CD8-positive, alpha-beta memory T cell (primary cell): Measurements from ENCODE around the gene ANGPTL4. TPM values are rescaled to one million over a fixed set of nuclear protein-coding genes. Genes with fewer than 3 reads are reported as not detected.
"Not testable (repeated sequence)": the region's sequence is repeated elsewhere in the genome, so short reads cannot be mapped to it uniquely, and the experiment has no call there.

Experiments used
- CTCF ChIA-PET: fragments of 350-600 bp; sonication (Branson Sonifier 250); formaldehyde crosslinking; loops from one replicate; lab custom pipeline; 2021; ENCODE audit warnings: antibody characterized with exemption; lab: Charles Lee
- POLR2A ChIA-PET: fragments of 350-600 bp; sonication (Branson Sonifier 250); formaldehyde crosslinking; loops from one replicate; lab custom pipeline; 2021; ENCODE audit warnings: antibody characterized with exemption; lab: Charles Lee
- DNase-seq, 5 donors: peaks; one replicate each; pipeline versions ENCODE4 v3.0.0 to v3.0.0-alpha.2; 2020 to 2022; ENCODE audit warnings: mixed read lengths in 1 of 5
- H3K27ac ChIP-seq: one replicate; pipeline ENCODE4 v1.7.0; 2013; ENCODE audit warnings: low read depth, mild to moderate bottlenecking, low read length, moderate library complexity
- H3K27me3 ChIP-seq: 2 replicates; pipeline ENCODE4 v1.7.0; 2013; ENCODE audit warnings: low read length, mild to moderate bottlenecking; ENCODE audit not compliant: insufficient read depth, poor library complexity, severe bottlenecking
- H3K36me3 ChIP-seq: 2 replicates; pipeline ENCODE4 v1.7.0; 2013; ENCODE audit warnings: mild to moderate bottlenecking, low read length, moderate library complexity; ENCODE audit not compliant: insufficient read depth
- H3K4me1 ChIP-seq: 2 replicates; pipeline ENCODE4 v1.7.0; 2013; ENCODE audit warnings: mild to moderate bottlenecking, low read length, moderate library complexity; ENCODE audit not compliant: insufficient read depth
- H3K4me3 ChIP-seq: 2 replicates; pipeline ENCODE4 v1.7.0; 2013; ENCODE audit warnings: mild to moderate bottlenecking, low read length
- H3K9me3 ChIP-seq: 2 replicates; pipeline ENCODE4 v1.7.0; 2013; ENCODE audit warnings: mild to moderate bottlenecking, low read length
- H3K27ac Mint-ChIP-seq, 8 donors: one replicate each; pipeline ENCODE4 v1.8.0; 2020 to 2021; ENCODE audit warnings: mixed read lengths in 8 of 8, mild to moderate bottlenecking in 6 of 8, inconsistent platforms in 3 of 8, moderate library complexity in 3 of 8
- H3K27me3 Mint-ChIP-seq, 2 donors: one replicate each; pipeline ENCODE4 v1.8.0; 2020 to 2021; ENCODE audit warnings: mixed read lengths in 2 of 2, mild to moderate bottlenecking in 1 of 2, moderate library complexity in 1 of 2
- H3K36me3 Mint-ChIP-seq, 3 donors: one replicate each; pipeline ENCODE4 v1.8.0; 2020 to 2021; ENCODE audit warnings: mixed read lengths in 3 of 3, inconsistent platforms in 1 of 3, mild to moderate bottlenecking in 1 of 3
- H3K4me1 Mint-ChIP-seq, 3 donors: one replicate each; pipeline ENCODE4 v1.8.0; 2020 to 2021; ENCODE audit warnings: mixed read lengths in 3 of 3, inconsistent platforms in 1 of 3, mild to moderate bottlenecking in 1 of 3
- H3K4me3 Mint-ChIP-seq, 7 donors: one replicate each; pipeline ENCODE4 v1.8.0; 2020 to 2021; ENCODE audit warnings: mixed read lengths in 7 of 7, mild to moderate bottlenecking in 6 of 7, moderate library complexity in 4 of 7, inconsistent platforms in 2 of 7
- H3K9me3 Mint-ChIP-seq, 5 donors: one replicate each; pipeline ENCODE4 v1.8.0; 2020 to 2022; ENCODE audit warnings: mixed read lengths in 5 of 5, mild to moderate bottlenecking in 3 of 5, moderate library complexity in 2 of 5, inconsistent platforms in 1 of 5
- polyA plus RNA-seq: library from polyadenylated mRNA; unstranded; fragments of 300-500 nt; fragmentation: Illumina TruSeq; gene quantifications from one replicate; pipeline ENCODE4 v1.2.3, GENCODE V29; 2021
- total RNA-seq, 2 experiments: library from RNA; stranded (reverse); gene quantifications; one replicate each; pipeline ENCODE4 v1.2.3, GENCODE V29; 2021

The ANGPTL4 gene
- total and polyA plus RNA-seq, 3 experiments from 2014 or later = 0.28 TPM; not detected in 2

DNA sequence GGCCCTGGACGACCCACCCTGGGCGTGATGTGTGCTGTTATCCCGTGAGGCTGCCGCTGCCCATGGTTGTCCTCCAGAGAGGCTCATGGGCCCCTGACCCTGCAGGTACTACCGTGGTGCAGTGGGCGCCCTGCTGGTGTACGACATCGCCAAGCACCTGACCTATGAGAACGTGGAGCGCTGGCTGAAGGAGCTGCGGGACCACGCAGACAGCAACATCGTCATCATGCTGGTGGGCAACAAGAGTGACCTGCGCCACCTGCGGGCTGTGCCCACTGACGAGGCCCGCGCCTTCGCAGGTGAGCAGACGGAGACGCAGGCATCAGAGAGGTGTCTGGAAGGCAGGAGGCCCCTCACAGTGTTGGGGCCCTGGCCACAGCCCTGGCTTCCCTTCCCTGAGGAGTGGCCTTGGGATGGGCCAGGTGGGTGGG, 38.0 kb downstream of the ANGPTL4 start:
- no peak for DNase-seq
- POLR2A ChIA-PET = no interaction called here
- no peak overlapping the region for H3K4me3 ChIP-seq
- no peaks in the 10 kb centered on the region for H3K9me3 ChIP-seq
- Mint-ChIP-seq H3K4me1 (peaks cover 5 to 14% (median 5%) of the 10 kb centered on the region in 3 donors), H3K4me3 (no peak overlapping the region), H3K27me3 (no peaks in the 10 kb centered on the region), H3K36me3 (peaks cover 0 to 60% (median 2%) of the 10 kb centered on the region in 3 donors), H3K9me3 (no peaks in the 10 kb centered on the region), H3K27ac (peak overlapping the region in 1 of 8 donors; percentile 61)
- CTCF ChIA-PET = no interaction called here
- no peaks in the 10 kb centered on the region for H3K27me3 ChIP-seq
- H3K36me3 ChIP-seq = peaks cover 9% of the 10 kb centered on the region
- no peak overlapping the region for H3K27ac ChIP-seq
- H3K4me1 ChIP-seq = peaks cover 5% of the 10 kb centered on the region

DNA sequence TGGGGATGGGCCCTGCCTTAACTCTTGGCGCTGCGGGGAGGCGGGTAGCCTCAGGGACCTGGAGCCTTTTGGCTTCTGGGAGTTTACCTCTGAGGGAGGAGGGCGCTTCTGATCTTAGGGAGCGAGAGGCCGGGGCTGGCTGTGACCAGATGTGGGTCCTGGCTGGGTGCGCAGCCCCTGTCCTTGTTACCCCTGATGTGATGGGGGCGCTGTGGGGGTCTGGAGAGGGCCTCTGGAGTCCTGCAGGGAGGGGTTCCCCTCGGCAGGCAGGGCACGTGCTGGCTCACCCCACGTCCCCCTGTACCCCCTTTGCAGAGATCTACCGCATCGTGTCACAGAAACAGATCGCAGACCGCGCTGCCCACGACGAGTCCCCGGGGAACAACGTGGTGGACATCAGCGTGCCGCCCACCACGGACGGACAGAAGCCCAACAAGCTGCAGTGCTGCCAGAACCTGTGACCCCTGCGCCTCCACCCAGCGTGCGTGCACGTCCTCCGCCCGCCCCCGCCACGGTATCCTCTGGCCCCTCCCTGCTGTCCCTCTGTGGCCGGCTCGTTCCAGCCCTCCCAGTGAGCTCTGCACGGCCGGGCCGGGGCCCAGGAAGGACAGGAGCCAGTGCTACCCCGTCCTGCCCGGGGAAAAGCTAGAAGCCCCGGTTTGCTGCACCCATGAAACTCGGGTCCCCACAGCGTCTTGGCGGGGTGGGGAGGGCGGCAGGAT, 39.3 kb downstream of the ANGPTL4 start:
- H3K27me3 ChIP-seq = no peaks in the 10 kb centered on the region
- ChIA-PET CTCF (no interaction called here), POLR2A (no interaction called here)
- DNase-seq = no peak
- H3K4me3 ChIP-seq = no peak overlapping the region
- no peaks in the 10 kb centered on the region for H3K4me1 ChIP-seq
- Mint-ChIP-seq H3K27ac (no peak overlapping the region), H3K4me3 (no peak overlapping the region), H3K4me1 (peaks cover 0 to 4% (median 0%) of the 10 kb centered on the region in 3 donors), H3K36me3 (peaks cover 0 to 55% (median 2%) of the 10 kb centered on the region in 3 donors), H3K27me3 (no peaks in the 10 kb centered on the region), H3K9me3 (no peaks in the 10 kb centered on the region)
- no peak overlapping the region for H3K27ac ChIP-seq
- H3K9me3 ChIP-seq = no peaks in the 10 kb centered on the region
- peaks cover 9% of the 10 kb centered on the region for H3K36me3 ChIP-seq

DNA sequence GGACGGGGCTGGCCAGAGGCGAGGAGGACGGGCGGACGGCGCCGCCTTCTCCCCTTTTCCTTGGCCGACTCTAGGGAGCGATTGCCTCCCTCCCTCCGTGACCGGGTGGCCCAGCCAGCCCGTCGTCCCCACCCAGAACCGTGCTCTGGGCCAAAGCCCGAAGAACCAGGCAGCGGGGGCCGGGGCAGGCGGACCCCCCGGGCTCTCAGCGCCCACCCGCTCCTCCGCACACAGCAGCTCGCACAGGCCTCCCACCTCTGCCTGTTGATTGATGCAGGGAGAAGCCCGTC, 39.8 kb downstream of the ANGPTL4 start:
- Histone ChIP-seq H3K4me1 (no peaks in the 10 kb centered on the region), H3K9me3 (no peaks in the 10 kb centered on the region), H3K27me3 (no peaks in the 10 kb centered on the region), H3K4me3 (no peak overlapping the region), H3K36me3 (peaks cover 9% of the 10 kb centered on the region), H3K27ac (no peak overlapping the region)
- DNase-seq = no peak
- Mint-ChIP-seq H3K9me3 (no peaks in the 10 kb centered on the region), H3K36me3 (peaks cover 0 to 55% (median 2%) of the 10 kb centered on the region in 3 donors), H3K4me1 (no peaks in the 10 kb centered on the region), H3K4me3 (no peak overlapping the region), H3K27me3 (no peaks in the 10 kb centered on the region), H3K27ac (no peak overlapping the region)
- POLR2A ChIA-PET = no interaction called here
- CTCF ChIA-PET = no interaction called here

DNA sequence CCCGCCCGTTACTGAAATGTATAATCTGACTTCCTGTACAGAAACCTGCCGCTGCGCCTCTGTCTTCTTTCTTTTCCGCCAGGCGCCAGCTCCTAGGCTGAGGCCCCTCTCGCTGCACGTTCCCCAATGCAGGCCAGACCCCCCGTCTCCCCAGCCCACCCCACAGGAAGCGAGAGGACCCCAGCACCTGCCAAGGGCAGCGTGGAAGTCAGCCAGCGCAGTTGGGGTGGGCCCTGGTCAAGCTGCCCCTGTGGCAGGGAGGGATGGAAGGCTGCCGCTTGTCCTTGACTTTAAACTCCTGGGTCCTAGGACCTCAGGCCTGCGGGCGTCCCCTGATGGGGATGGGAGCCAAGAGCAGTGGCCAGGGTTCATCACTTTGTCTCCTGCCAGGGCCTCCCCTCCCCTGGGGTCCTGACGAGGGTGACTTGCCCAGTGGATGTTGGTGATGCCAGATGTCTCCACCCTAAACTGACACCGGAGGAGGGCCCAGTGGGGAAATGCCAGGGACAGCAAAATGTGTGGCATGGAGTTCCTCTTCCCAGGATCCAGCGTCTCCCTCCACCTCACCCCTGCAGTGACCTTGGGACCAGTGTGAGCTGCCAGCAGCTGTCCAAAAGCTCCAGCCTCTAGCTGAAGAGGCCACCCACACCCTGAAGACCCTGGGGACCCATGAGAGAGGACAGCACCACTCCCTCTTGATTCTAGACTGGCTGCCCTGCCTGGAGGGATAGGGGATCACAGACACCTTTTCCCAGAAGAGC, 40.6 kb downstream of the ANGPTL4 start:
- Mint-ChIP-seq H3K27me3 (no peaks in the 10 kb centered on the region), H3K4me1 (no peaks in the 10 kb centered on the region), H3K27ac (peak overlapping the region in 2 of 8 donors; percentile 50 to 63), H3K4me3 (no peak overlapping the region), H3K9me3 (no peaks in the 10 kb centered on the region), H3K36me3 (peaks cover 0 to 51% (median 2%) of the 10 kb centered on the region in 3 donors)
- Histone ChIP-seq H3K27ac (no peak overlapping the region), H3K4me3 (no peak overlapping the region), H3K9me3 (no peaks in the 10 kb centered on the region), H3K27me3 (no peaks in the 10 kb centered on the region), H3K4me1 (no peaks in the 10 kb centered on the region), H3K36me3 (peaks cover 9% of the 10 kb centered on the region)
- DNase-seq = no peak
- POLR2A ChIA-PET = no interaction called here
- CTCF ChIA-PET = interaction anchor here (1.1 to 1.4 kb wide), 3 partner anchors 47 to 289 kb away, joined by 3 read pairs; no protein-coding TSS in a partner anchor

DNA sequence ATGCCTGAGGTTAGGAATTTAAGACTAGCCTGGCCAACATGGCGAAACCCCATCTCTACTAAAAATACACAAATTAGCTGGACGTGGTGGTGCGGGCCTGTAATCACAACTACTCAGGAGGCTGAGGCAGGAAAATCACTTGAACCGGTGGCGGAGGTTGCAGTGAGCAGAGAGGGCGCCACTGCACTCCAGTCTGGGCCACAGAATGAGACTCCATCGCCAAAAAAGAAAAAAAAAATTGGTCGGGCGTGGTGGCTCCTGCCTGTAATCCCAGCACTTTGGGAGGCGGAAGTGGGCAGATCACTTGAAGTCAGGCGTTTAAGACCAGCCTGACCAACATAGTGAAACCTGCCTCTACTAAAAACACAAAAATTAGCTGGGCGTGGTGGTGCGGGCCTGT, 46.8 kb downstream of the ANGPTL4 start:
- not testable (repeated sequence) for H3K27me3 Mint-ChIP-seq, H3K9me3 ChIP-seq, H3K27ac ChIP-seq, H3K36me3 Mint-ChIP-seq, DNase-seq, H3K4me3 ChIP-seq, H3K27ac Mint-ChIP-seq, H3K27me3 ChIP-seq, H3K36me3 ChIP-seq, H3K4me1 ChIP-seq, H3K9me3 Mint-ChIP-seq, H3K4me3 Mint-ChIP-seq
- ChIA-PET POLR2A (interaction anchor here (0.7 kb wide), 1 partner anchor 158 kb away, joined by 6 read pairs; no protein-coding TSS in a partner anchor), CTCF (interaction anchor here (7.4 kb wide), 1 partner anchor 171 kb away, joined by 113 read pairs; the partner anchor contains the start of gene MYO1F)
- peaks cover 8 to 17% (median 13%) of the 10 kb centered on the region in 3 donors for H3K4me1 Mint-ChIP-seq

DNA sequence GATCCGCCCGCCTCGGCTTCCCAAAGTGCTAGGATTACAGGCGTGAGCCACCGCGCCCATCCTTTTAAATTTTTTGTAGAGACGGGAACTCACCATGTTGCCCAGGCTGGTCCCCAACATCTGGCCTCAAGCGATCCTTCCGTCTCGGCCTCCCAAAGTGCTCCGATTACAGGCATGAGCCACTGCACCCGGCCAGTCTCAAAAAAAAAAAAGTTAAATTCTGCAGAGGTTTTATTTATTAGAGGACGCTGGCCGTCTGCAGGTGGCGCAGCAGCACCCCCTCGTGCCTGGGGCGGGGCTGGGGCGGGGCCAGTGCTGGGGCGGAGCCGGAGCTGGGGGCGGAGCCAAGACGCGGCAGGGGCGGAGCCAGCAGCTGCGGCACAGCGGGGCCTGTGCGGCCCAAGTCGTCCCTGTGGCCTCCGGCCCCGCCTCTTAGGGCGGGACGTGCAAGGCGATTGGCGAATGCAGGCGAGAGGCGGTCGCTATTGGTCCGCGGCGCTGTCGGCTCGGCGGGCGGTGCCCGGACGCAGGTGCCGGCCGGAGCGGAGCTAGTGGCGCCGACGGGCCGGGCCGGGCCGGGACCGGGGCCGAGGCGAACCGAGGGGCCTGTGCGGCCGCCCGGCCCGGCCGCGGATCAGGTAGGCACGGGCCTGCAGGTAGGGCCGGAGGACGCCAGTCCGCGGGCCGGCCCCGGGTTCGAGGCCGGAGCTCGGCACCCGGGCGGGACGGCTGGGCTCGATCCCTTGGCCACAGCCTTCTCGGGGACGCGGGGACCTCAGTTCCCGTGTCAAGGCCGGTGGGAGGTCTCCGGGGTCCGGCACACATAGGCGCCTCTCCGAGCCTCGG, 49.1 kb downstream of the ANGPTL4 start, which contains the start of gene MARCHF2:
MARCHF2 (plus strand) TSS at position 523 of the 846 bp plus-strand sequence. CDS start 8,536 bp downstream, outside the sequence.
- Mint-ChIP-seq H3K4me3 (peak within 1 kb of the TSS; percentile 70 to 82 (median 74)), H3K36me3 (no peaks in the 10 kb centered on the region), H3K4me1 (peaks cover 8 to 17% (median 14%) of the 10 kb centered on the region in 3 donors), H3K27ac (peak within 1 kb of the TSS in 6 of 8 donors; percentile 7 to 87 (median 64)), H3K9me3 (no peaks in the 10 kb centered on the region), H3K27me3 (no peaks in the 10 kb centered on the region)
- peak within 1 kb of the TSS; percentile 47 for H3K27ac ChIP-seq
- H3K36me3 ChIP-seq = no peaks in the 10 kb centered on the region
- DNase-seq = peak; percentile 91 to 97 (median 93)
- H3K4me3 ChIP-seq = peak within 1 kb of the TSS; percentile 74
- H3K27me3 ChIP-seq = no peaks in the 10 kb centered on the region
- CTCF ChIA-PET = interaction anchor here (0.6 to 7.4 kb wide), 21 partner anchors 9 to 241 kb away, joined by 3 to 113 read pairs (median 4); partner anchors contain the start of genes ANGPTL4, HNRNPM, MYO1F and RAB11B
- peaks cover 6% of the 10 kb centered on the region for H3K4me1 ChIP-seq
- POLR2A ChIA-PET = interaction anchor here (0.6 to 2.1 kb wide), 9 partner anchors 11 to 229 kb away, joined by 3 to 16 read pairs (median 3); partner anchors contain the start of genes HNRNPM, MYO1F, RAB11B and ZNF414
- no peaks in the 10 kb centered on the region for H3K9me3 ChIP-seq

DNA sequence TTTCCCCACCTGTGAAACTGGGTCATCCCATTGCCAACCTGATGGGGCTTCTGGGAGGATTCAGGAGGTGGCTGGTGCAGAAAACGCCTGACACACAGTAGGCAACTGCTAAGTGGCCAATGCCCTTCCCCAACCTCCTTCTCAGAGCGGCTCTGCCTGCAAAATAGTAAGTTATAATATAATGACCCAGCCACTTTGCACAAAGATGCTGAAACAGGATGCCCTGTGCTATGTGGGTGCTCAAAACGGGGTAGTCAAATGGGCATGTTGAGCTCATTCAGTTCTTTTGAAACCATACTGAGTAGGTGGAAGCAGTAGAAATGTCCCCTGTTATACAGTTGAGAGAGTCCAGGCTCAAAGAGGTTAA, 49.7 kb downstream of the ANGPTL4 start:
- H3K4me3 ChIP-seq = peak overlapping the region; percentile 74
- Mint-ChIP-seq H3K4me3 (peak overlapping the region; percentile 63 to 82 (median 72)), H3K4me1 (peaks cover 8 to 18% (median 17%) of the 10 kb centered on the region in 3 donors), H3K9me3 (no peaks in the 10 kb centered on the region), H3K27ac (peak overlapping the region in 6 of 8 donors; percentile 7 to 87 (median 64)), H3K36me3 (peaks cover 0 to 2% (median 0%) of the 10 kb centered on the region in 3 donors), H3K27me3 (no peaks in the 10 kb centered on the region)
- DNase-seq = no peak
- POLR2A ChIA-PET = interaction anchor here (0.6 to 2.1 kb wide), 10 partner anchors 10 to 228 kb away, joined by 3 to 16 read pairs (median 3); partner anchors contain the start of genes HNRNPM, MYO1F, RAB11B and ZNF414
- H3K27ac ChIP-seq = peak overlapping the region; percentile 47
- peaks cover 6% of the 10 kb centered on the region for H3K4me1 ChIP-seq
- no peaks in the 10 kb centered on the region for H3K9me3 ChIP-seq
- no peaks in the 10 kb centered on the region for H3K36me3 ChIP-seq
- CTCF ChIA-PET = interaction anchor here (0.7 to 7.4 kb wide), 17 partner anchors 9 to 241 kb away, joined by 3 to 113 read pairs (median 5); partner anchors contain the start of genes ANGPTL4, HNRNPM, MYO1F and RAB11B
- H3K27me3 ChIP-seq = no peaks in the 10 kb centered on the region
